ENCODE results near the gene HS3ST5.

DNA sequence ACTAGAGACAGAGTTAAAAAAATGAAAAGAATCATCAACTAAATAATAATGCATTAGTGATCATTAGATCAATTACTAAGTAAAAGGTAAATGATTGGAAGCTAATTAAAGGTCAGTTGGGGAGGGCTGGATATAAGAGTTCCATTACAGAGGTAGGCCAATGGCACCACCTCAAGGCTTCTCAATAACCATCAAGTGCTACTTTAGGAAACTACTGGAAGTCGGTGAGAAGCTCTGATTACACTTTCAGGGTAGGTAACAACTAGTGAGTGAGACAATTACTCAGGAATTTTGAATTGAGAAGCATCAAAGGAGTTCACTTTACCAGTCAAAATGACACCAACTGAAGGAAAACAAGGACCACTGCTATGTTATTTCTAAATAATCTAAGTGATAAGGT is 281.7 kb downstream of the HS3ST5 start:
- TF ChIP-seq POLR2AphosphoS5 (IDR thresholded peaks at IDR 0.05; ENCODE audit: borderline replicate concordance, low read depth, low read length) (no peak), EZH2 (IDR thresholded peaks at IDR 0.05) (no peak)
